Stimulated activated CD8-positive, alpha-beta memory T cell treated with anti-CD3 and anti-CD28 coated beads, Interleukin-7, amount 100 ng/mL, for 1 hour (primary cell): ENCODE results near the gene AMH.
"Not testable (repeated sequence)": the region's sequence is repeated elsewhere in the genome, so short reads cannot be mapped to it uniquely, and the experiment has no call there.

Experiments used
- DNase-seq, 2 donors: peaks; one replicate each; pipeline ENCODE4 v3.0.0-alpha.2; 2020; ENCODE audit warnings: low read depth in 2 of 2

AMH gene

GRCh38 chr19:2249010-2249866 is at the start of gene AMH:
TSS of gene AMH (plus strand) at chr19:2249323. CDS start at chr19:2249333, 10 bp downstream.
- DNase-seq, result no peak

GRCh38 chr19:2199861-2200623 is 49.1 kb upstream of the AMH start:
- no peak for DNase-seq

- DNase-seq, result not testable (repeated sequence)
Observed at GRCh38 chr19:2200624-2201294, 48.4 kb upstream of the AMH start.

- no peak for DNase-seq
Observed at GRCh38 chr19:2201473-2202148, 47.5 kb upstream of the AMH start.

- DNase-seq, result no peak
Observed at GRCh38 chr19:2202366-2202765, 46.8 kb upstream of the AMH start.

- DNase-seq, result no peak
Observed at GRCh38 chr19:2207008-2207407, 42.1 kb upstream of the AMH start.

- DNase-seq, result no peak
Observed at GRCh38 chr19:2207991-2208860, 40.9 kb upstream of the AMH start.

GRCh38 chr19:2208975-2209374 is 40.1 kb upstream of the AMH start:
- no peak for DNase-seq

GRCh38 chr19:2209408-2209807 is 39.7 kb upstream of the AMH start:
- DNase-seq, result no peak

- DNase-seq, result no peak
Observed at GRCh38 chr19:2210206-2210605, 38.9 kb upstream of the AMH start.

GRCh38 chr19:2210987-2211740 is 38.0 kb upstream of the AMH start:
- DNase-seq, result no peak

GRCh38 chr19:2212861-2213711 is 36.0 kb upstream of the AMH start:
- no peak for DNase-seq

GRCh38 chr19:2213799-2214198 is 35.3 kb upstream of the AMH start:
- no peak for DNase-seq

GRCh38 chr19:2214251-2214650 is 34.9 kb upstream of the AMH start:
- no peak for DNase-seq

- DNase-seq, result no peak
Observed at GRCh38 chr19:2215281-2215751, 33.8 kb upstream of the AMH start.

GRCh38 chr19:2216361-2217225 is 32.5 kb upstream of the AMH start:
- no peak for DNase-seq

- DNase-seq, result no peak
Observed at GRCh38 chr19:2217591-2217990, 31.5 kb upstream of the AMH start.

- DNase-seq, result no peak
Observed at GRCh38 chr19:2219726-2220125, 29.4 kb upstream of the AMH start.
